ENCODE data around the gene FAT1.
"Not testable (repeated sequence)": the region's sequence is repeated elsewhere in the genome, so short reads cannot be mapped to it uniquely, and the experiment has no call there.

FAT1 gene

DNA sequence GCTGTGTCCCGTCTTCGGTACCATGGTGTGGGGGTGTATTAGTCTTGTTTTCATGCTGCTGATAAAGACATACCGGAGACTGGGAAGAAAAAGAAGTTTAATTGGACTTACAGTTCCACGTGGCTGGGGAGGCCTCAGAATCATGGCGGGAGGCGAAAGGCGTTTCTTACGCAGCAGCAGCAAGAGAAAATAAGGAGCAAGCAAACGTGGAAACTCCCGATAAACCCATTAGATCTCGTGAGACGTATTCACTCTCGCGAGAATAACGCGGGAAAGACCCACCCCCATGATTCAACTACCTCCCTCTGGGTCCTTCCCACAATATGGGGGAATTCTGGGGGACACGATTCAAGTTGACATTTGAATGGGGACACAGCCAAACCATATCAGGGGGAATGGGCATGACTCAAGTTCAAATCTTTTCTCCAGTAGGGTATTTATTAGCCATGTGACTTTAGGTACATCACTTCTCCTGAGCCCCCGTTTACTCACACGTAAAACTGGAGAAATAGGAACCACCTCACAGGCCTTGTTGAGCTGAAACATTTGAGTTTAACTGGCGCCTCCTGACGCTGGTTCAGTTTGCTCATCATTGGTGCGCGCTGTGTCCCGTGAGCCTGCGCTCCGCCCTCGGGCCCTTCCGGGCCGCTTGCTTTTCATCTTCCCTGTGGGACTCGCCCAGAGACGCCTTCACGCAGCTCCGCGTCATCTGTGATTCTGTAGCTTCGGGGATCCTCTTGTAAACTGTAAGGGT, 35.5 kb upstream of the FAT1 start:
- no peaks in the 10 kb centered on the region for H3K36me3 ChIP-seq (ENCODE audit: insufficient read depth, low read length)
- H3K9ac ChIP-seq (ENCODE audit: low read depth, low read length), result no peak overlapping the region
- peaks cover 3% of the 10 kb centered on the region; the same call in 1 of the 2 replicates for H3K4me1 ChIP-seq (ENCODE audit: insufficient read depth, low read length)
- no peaks in the 10 kb centered on the region for H3K9me3 ChIP-seq (ENCODE audit: control insufficient read depth, insufficient read depth, low read length)

DNA sequence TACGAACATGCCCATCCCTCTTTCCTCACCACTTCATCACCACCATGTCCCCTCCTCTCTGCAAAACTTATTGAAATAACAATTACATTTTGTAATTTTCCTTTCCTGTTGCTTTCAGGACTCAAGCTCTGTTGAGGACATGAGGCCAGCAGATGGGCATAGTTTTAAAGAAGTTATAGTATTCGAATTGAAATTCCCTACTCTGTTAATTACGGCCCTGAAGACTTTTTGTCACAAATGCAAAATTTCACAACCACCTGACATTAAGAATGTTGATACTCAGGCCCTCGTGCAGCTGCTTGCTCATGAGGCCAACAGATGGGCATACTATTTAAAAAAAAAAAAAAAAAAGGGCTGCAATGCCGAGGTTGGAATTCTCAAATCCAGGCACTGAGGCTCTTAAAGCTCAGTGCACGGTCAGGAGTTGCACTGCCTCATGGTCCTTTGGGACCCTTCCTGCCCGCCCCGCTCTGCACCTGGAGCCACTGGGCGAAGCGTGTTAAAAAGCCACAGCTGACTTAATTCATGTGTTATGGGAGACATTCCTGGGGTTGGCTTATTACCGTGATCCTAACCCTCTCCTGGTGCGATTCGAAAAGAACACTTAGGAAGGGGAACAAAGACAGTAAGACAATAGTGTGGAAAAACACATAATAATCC, 34.2 kb upstream of the FAT1 start:
- Histone ChIP-seq H3K4me1 (ENCODE audit: insufficient read depth, low read length) (peaks cover 3% of the 10 kb centered on the region; the same call in 1 of the 2 replicates), H3K9me3 (ENCODE audit: control insufficient read depth, insufficient read depth, low read length) (no peaks in the 10 kb centered on the region), H3K9ac (ENCODE audit: low read depth, low read length) (no peak overlapping the region), H3K36me3 (ENCODE audit: insufficient read depth, low read length) (no peaks in the 10 kb centered on the region)

DNA sequence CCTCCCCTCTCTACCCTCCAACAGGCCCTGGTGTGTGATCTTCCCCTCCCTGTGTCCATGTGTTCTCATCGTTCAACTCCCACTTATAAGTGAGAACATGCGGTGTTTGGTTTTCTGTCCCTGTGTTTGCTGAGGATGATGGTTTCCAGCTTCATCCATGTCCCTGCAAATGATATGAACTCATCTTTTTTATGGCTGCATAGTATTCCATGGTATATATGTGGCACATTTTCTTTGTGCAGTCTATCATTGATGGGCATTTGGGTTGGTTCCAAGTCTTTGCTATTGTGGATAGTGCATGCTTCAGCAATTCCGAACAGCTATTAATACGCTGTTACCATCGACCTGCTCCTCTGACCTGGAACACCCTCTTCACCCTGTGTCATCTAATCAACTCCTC, 32.9 kb upstream of the FAT1 start:
- not testable (repeated sequence) for H3K9ac ChIP-seq (ENCODE audit: low read depth, low read length); H3K9me3 ChIP-seq (ENCODE audit: control insufficient read depth, insufficient read depth, low read length); H3K4me1 ChIP-seq (ENCODE audit: insufficient read depth, low read length); H3K36me3 ChIP-seq (ENCODE audit: insufficient read depth, low read length)

DNA sequence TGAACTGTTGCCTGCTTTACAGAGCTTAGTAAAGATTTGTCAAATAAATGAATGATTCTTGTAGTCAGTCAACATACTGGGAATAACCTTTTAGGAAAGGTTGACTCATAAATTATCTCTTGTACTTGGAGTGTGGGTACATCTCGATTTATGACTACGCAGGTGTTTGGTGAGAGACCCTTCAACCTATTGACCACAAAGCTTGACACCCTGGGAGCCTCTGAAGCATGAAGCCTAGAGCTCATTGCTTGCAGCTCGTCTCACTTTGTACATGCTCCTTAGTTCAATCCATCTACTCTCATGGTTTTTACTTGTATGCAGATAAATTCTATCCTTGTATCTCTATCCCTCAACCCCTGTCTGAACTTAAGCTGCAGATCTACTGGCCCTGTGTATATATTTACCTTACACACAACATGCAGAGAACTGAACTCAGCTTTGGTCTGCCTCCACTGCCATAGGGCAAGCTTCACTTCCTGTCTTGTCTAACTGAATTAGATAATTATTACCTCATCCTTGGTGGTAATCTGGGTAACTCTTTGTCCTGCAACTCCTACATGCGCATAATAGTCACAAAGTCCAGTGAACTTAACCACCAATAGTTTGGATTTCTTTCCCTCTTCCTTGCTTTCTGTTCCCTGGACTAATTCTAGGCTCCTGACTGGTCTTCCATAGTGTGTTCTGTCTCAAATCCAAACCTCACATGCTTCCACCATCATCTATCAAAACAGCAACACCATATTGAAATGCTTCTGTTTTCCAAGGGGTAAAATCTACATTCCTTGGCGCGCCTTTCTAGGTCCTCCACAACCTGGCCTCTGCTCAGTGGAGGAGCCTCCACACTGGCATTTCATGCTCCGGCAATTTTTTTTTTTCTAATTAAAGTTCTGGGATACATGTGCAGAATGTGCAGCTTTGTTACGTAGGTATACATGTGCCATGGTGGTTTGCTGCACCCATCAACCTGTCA, 32.2 kb upstream of the FAT1 start:
- Histone ChIP-seq H3K4me1 (ENCODE audit: insufficient read depth, low read length) (peaks cover 3% of the 10 kb centered on the region; the same call in 1 of the 2 replicates), H3K36me3 (ENCODE audit: insufficient read depth, low read length) (no peaks in the 10 kb centered on the region), H3K9me3 (ENCODE audit: control insufficient read depth, insufficient read depth, low read length) (no peaks in the 10 kb centered on the region), H3K9ac (ENCODE audit: low read depth, low read length) (no peak overlapping the region)

DNA sequence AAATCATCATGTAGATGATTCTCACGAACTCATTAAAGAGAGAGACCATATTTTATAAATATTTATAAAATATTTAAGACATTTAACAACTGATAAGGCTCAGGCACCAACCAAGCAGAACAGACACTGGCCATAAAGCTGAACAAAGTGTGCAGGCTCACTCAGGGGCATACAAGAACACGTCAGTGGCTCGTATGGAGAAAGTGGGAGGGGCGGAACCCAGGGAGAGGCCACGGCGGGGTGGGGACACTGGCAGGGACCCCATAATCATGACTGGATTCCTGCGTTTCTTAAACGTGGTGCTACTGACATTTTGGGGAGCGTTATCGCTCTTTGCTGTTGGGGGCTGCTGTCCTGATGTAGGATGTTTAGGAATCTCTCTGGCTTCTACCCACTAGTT, 31.3 kb upstream of the FAT1 start:
- no peaks in the 10 kb centered on the region for H3K9me3 ChIP-seq (ENCODE audit: control insufficient read depth, insufficient read depth, low read length)
- peaks cover 2% of the 10 kb centered on the region; the same call in 1 of the 2 replicates for H3K4me1 ChIP-seq (ENCODE audit: insufficient read depth, low read length)
- H3K36me3 ChIP-seq (ENCODE audit: insufficient read depth, low read length), result no peaks in the 10 kb centered on the region
- H3K9ac ChIP-seq (ENCODE audit: low read depth, low read length), result no peak overlapping the region

DNA sequence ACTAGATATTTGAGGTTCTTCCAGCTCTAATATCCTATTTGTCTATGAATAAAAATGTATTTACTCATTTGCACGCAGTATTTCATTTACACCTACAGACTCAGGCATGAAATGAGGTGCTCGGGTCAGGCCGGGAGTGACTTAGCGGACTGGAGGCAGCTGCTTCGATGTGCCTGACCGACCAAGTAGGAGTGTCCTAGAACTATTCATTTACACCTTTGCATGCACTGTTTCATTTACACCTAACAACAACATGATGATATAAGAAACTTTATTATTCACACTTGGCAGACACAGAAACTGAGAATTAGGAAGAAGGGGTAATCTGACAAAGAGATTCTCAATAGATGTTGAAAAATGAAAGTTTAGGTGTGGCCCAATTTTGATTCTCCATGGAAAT, 28.7 kb upstream of the FAT1 start:
- H3K36me3 ChIP-seq (ENCODE audit: insufficient read depth, low read length), result no peaks in the 10 kb centered on the region
- no peaks in the 10 kb centered on the region for H3K4me1 ChIP-seq (ENCODE audit: insufficient read depth, low read length)
- no peak overlapping the region for H3K9ac ChIP-seq (ENCODE audit: low read depth, low read length)
- H3K9me3 ChIP-seq (ENCODE audit: control insufficient read depth, insufficient read depth, low read length), result no peaks in the 10 kb centered on the region

DNA sequence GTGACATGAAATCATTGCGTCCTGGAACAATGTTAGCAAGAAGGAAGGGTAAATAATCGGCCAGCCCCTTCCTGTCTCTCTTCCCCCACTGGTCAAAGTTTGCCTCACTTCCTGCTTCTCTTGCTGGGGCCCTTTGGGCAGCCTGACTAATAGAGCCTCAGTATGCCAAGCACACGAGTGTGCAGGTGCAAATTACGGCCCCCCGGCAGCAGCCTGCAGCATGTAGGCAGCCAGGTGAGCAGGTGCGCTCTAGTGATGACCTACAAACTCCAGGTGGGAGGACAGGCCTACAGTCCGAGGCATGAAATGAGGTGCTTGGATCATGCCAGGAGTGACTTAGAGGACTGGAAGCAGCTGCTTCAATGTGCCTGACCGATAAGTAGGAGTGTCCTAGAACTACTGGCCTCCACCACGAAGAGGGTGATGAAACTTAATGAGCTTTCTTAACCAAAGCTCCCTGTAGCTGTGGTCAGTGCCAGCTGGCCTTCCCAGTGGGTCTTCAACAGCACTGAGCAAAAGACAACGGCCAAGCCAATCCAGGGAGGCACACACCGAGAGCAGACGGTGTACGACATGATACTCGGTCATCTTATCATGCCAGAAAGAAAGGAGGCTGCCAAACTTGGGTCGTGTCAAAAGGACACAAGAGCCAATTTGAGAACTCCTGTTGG, 26.1 kb upstream of the FAT1 start:
- Histone ChIP-seq H3K4me1 (ENCODE audit: insufficient read depth, low read length) (no peaks in the 10 kb centered on the region), H3K9ac (ENCODE audit: low read depth, low read length) (no peak overlapping the region), H3K9me3 (ENCODE audit: control insufficient read depth, insufficient read depth, low read length) (no peaks in the 10 kb centered on the region), H3K36me3 (ENCODE audit: insufficient read depth, low read length) (no peaks in the 10 kb centered on the region)

DNA sequence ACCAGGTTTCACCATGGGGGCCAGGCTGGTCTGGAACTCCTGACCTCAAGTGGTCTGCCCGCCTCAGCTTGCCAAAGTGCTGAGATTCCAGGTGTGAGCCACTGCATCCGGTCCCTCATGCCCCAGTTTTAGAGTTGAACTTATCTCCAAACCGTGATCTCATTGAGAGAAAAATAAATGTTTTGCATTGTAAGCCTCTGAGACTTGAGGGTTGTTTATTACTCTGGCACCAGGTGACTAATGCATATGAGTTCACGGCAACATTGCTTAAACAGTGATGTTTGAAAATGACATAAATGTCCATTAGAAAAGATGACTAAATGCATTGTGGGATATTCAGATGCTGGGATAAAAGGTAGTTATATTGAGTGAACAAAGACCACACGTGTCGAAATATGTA, 22.9 kb upstream of the FAT1 start:
- Histone ChIP-seq H3K9ac (ENCODE audit: low read depth, low read length) (no peak overlapping the region), H3K36me3 (ENCODE audit: insufficient read depth, low read length) (no peaks in the 10 kb centered on the region), H3K9me3 (ENCODE audit: control insufficient read depth, insufficient read depth, low read length) (no peaks in the 10 kb centered on the region), H3K4me1 (ENCODE audit: insufficient read depth, low read length) (no peaks in the 10 kb centered on the region)

DNA sequence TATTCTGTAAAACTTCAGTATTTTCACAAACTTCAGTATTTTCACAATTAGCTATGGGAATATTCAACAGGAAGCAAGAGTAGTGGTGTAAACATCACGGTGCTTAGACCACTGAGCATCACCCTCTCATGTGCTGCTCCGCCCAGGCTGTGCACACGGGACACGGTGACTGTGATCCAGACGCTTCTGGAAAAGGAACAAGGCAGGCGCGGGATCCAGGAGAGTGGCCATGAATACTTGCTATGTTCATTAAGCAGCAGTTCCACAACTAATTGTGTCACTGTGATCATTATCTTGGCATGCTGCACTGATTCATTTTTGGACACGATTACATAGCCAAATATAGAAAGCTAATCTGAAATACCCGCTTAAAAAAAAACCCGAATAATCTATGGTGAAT, 19.6 kb upstream of the FAT1 start:
- Histone ChIP-seq H3K9me3 (ENCODE audit: control insufficient read depth, insufficient read depth, low read length) (no peaks in the 10 kb centered on the region), H3K9ac (ENCODE audit: low read depth, low read length) (no peak overlapping the region), H3K36me3 (ENCODE audit: insufficient read depth, low read length) (no peaks in the 10 kb centered on the region), H3K4me1 (ENCODE audit: insufficient read depth, low read length) (no peaks in the 10 kb centered on the region)

DNA sequence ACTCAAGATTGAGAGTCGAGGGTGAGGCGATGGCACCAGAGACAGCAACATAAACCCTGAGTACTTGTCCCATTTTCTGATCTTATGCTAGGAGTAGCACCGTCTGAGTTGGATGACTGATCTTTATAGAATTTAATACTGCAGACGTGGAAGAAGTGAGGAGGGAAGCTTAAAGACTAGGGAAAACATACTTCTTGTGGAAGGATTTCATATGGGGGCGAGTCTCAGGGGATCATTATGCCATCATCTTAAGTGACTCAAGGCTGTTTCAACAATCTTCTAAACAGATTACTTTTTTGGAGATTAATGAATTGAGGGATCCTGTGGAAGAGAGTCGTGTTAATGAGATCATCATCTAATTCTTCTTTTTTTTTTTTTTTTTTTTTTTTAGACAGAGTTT, 17.2 kb upstream of the FAT1 start:
- H3K9me3 ChIP-seq (ENCODE audit: control insufficient read depth, insufficient read depth, low read length), result no peaks in the 10 kb centered on the region
- no peak overlapping the region for H3K9ac ChIP-seq (ENCODE audit: low read depth, low read length)
- H3K4me1 ChIP-seq (ENCODE audit: insufficient read depth, low read length), result peaks cover 2% of the 10 kb centered on the region; the same call in 1 of the 2 replicates
- H3K36me3 ChIP-seq (ENCODE audit: insufficient read depth, low read length), result no peaks in the 10 kb centered on the region

DNA sequence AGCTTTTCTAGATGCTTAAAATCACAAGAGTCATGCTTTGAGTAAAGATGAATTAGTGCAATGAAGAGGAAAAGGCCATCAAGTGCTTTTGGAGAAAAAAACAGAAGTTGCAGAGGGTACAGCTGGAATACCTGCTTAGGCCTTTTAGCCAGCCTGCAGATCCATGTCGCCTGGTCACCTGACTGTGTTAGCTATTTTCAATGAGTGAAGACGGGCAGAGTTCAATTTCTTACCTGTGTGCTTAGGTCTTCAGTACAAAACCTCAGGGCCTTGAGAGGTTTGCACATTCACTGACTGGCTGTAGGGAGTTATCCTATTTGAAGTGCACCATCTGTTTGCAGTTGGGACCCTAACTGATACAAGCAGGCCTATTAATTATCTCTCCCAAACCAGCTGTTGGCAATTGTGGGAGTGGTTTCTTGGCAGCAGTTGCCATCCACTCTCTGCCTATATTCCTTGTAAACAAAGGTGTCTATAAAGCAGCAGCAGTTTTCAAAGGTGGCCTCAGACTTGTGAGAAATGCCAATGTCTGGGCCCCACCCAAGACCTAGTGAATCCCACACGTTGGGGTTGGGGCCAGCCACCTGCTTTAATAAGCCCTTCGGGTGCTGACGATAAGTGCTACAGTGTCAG, 16.3 kb upstream of the FAT1 start:
- Histone ChIP-seq H3K4me1 (ENCODE audit: insufficient read depth, low read length) (peaks cover 5% of the 10 kb centered on the region), H3K9ac (ENCODE audit: low read depth, low read length) (no peak overlapping the region), H3K36me3 (ENCODE audit: insufficient read depth, low read length) (no peaks in the 10 kb centered on the region), H3K9me3 (ENCODE audit: control insufficient read depth, insufficient read depth, low read length) (no peaks in the 10 kb centered on the region)

DNA sequence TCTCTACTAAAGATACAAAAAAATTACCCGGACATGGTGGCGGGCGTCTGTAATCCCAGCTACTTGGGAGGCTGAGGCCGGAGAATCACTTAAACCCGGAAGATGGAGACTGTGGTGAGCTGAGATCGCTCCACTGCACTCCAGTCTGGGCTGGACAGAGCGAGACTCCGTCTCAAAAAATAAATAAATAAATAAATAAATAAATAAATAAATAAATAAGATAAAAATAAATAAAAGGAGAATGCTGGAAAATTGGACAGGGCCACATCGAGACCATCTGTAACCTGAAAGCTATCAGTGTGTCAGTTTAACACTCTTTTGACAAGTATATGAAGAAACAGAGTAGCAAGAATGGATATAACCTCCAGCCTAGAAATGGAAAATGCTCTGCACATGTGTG, 15.7 kb upstream of the FAT1 start:
- no peak overlapping the region for H3K9ac ChIP-seq (ENCODE audit: low read depth, low read length)
- peaks cover 5% of the 10 kb centered on the region for H3K4me1 ChIP-seq (ENCODE audit: insufficient read depth, low read length)
- no peaks in the 10 kb centered on the region for H3K9me3 ChIP-seq (ENCODE audit: control insufficient read depth, insufficient read depth, low read length)
- H3K36me3 ChIP-seq (ENCODE audit: insufficient read depth, low read length), result no peaks in the 10 kb centered on the region

DNA sequence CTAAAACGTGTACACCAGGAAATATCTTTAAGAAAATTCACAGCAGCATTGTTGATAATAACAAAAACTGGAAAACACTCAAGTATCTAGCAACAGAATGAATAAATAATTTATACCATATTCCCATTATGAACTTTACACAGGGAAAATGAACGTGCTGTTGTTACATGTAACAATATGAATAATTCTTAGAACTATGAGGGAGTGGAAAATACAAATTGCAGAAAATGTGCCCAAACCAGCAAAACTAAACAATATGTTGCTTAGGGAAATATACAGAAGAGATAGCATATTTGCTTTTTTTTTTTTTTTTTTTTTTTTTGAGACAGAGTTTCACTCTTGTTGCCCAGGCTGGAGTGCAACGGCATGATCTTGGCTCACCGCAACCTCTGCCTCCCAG, 14.8 kb upstream of the FAT1 start:
- Histone ChIP-seq H3K4me1 (ENCODE audit: insufficient read depth, low read length) (peaks cover 5% of the 10 kb centered on the region), H3K9ac (ENCODE audit: low read depth, low read length) (no peak overlapping the region), H3K36me3 (ENCODE audit: insufficient read depth, low read length) (no peaks in the 10 kb centered on the region), H3K9me3 (ENCODE audit: control insufficient read depth, insufficient read depth, low read length) (no peaks in the 10 kb centered on the region)

DNA sequence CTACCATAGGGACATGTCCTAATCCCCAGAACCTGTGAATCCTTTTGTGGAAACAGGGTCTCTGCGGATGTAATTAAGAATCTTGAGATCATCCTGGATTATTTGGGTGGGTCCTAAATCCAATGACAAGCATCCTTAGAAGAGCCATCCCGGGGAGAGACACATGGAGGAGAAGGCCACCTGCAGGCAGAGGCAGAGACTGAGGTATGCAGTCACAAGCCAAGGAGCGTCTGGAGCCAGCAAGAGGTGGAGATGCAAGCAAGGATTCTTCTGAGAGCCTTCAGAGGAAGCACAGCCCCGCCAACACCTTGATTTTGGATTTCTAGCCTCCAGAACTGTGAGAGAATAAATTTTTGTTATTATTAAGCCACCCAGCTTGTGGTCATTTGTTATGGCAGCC, 13.8 kb upstream of the FAT1 start:
- Histone ChIP-seq H3K4me1 (ENCODE audit: insufficient read depth, low read length) (peaks cover 5% of the 10 kb centered on the region), H3K9me3 (ENCODE audit: control insufficient read depth, insufficient read depth, low read length) (no peaks in the 10 kb centered on the region), H3K36me3 (ENCODE audit: insufficient read depth, low read length) (no peaks in the 10 kb centered on the region), H3K9ac (ENCODE audit: low read depth, low read length) (no peak overlapping the region)
